ENCODE data around the gene TRIM42.

DNA sequence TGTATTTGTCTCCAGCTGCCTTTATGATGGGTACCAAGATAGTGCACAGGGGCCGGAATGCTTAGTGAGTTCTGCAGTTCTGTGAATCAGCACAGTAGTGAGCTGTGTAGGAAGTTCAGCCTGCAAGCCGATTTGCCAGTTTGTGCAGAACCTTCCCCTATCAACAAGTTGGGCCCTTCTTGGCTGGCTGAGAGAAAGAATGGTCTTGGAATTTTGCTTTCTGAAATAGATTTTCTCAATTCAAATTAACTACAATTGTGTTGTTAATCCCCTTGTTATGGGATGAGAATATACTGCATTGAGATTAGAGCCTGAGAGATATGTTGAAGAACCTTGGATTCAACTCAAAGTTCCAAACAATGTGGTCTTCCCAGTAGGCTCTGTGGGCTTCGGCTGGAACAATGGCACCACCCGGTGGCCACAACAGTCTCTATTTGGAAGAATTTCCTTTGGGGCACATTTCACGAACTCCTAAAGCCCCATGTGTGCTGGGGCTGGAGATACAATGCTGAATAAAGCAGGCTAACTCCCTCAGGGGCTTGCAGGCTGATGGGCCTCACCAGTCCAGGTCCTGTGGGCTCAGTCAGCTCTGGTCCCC is 59.1 kb downstream of the TRIM42 start:
- TF ChIP-seq, protein P1, sequence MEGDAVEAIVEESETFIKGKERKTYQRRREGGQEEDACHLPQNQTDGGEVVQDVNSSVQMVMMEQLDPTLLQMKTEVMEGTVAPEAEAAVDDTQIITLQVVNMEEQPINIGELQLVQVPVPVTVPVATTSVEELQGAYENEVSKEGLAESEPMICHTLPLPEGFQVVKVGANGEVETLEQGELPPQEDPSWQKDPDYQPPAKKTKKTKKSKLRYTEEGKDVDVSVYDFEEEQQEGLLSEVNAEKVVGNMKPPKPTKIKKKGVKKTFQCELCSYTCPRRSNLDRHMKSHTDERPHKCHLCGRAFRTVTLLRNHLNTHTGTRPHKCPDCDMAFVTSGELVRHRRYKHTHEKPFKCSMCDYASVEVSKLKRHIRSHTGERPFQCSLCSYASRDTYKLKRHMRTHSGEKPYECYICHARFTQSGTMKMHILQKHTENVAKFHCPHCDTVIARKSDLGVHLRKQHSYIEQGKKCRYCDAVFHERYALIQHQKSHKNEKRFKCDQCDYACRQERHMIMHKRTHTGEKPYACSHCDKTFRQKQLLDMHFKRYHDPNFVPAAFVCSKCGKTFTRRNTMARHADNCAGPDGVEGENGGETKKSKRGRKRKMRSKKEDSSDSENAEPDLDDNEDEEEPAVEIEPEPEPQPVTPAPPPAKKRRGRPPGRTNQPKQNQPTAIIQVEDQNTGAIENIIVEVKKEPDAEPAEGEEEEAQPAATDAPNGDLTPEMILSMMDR (IDR thresholded peaks at IDR 0.05): peak; percentile 56 to 71 (median 58)
- no peak for TF ChIP-seq POLR2A (IDR thresholded peaks at IDR 0.05)

Data from testis (tissue), 2 donors.